Posterior vena cava (tissue), 2 donors: Measurements from ENCODE around the gene ZNF275. TPM values are rescaled to one million over a fixed set of nuclear protein-coding genes. Genes with fewer than 3 reads are reported as not detected.

Experiments
- DNase-seq: peaks from one replicate; pipeline ENCODE4 v3.0.0-alpha.2; 2020; ENCODE audit warnings: low spot score
- intact Hi-C, 2 donors: fragments of 100-400 bp; cut with DNase I; formaldehyde crosslinking; loops; one replicate each; pipeline versions ENCODE4 v1.14.1 to v1.14.2; 2022 to 2023
- total RNA-seq, 2 donors: library from RNA; stranded (reverse); fragmentation: NEBNext Ultra II Directional; extraction: Animal tissue kit (Norgen Biotek cat#: 25700); gene quantifications; one replicate each; pipeline ENCODE4 v1.2.1, GENCODE V29; 2021
- donor health status: DM: yes; HTN: yes; CAD: no.
- donor health status: DM: yes; HTN: yes; CAD: no.

Gene ZNF275
- total RNA-seq, 2 donors from 2014 or later, result 9.9 to 10.8 TPM

GRCh38 chrX:153349952-153350351 lies 16.0 kb downstream of the ZNF275 start:
- DNase-seq, result no peak
- intact Hi-C loops, result no loop called here

DNA sequence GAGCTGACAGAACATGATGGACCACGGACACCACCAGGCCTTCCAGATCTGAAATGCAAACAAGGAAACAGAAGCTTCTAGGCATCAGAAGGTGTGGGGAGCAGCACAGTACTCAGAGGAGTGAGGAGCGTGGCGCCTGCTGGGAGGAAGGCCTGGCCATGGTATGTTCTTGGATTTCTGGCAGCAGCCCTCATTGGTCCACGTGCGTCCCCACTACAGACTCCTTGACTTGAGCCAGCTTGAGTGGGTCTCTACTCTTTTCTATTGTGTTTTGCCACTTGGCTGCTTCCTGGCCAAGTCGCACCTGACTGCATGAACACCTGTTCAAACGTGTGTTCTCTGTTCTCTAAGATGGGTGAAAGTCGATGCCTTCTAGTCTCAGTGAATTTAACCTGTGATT lies 18.0 kb downstream of the ZNF275 start:
- intact Hi-C loops, result no loop called here
- no peak for DNase-seq

DNA sequence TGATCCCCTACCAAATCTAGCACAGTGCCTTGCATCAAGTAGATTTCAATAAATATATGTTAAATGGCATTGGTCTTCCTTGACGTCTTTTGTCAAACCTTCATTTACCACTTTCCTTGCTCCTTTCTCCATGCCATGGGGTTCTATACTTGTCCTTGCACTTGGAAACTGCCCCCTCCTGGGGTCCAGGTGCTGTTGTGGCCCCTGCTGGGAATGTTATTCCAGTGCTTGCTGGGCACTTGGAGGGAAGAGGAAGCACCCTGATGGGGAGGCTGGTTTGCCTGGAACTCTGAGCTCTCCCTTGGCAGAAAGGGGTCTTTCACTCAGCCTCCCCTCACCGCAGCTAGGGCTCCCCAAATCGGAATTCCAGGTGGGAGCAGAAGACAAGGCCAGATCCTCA lies 18.9 kb downstream of the ZNF275 start:
- intact Hi-C loops, result no loop called here
- DNase-seq, result no peak

- intact Hi-C loops, result no loop called here
- DNase-seq, result no peak
Observed at GRCh38 chrX:153353416-153353815, 19.5 kb downstream of the ZNF275 start.

DNA sequence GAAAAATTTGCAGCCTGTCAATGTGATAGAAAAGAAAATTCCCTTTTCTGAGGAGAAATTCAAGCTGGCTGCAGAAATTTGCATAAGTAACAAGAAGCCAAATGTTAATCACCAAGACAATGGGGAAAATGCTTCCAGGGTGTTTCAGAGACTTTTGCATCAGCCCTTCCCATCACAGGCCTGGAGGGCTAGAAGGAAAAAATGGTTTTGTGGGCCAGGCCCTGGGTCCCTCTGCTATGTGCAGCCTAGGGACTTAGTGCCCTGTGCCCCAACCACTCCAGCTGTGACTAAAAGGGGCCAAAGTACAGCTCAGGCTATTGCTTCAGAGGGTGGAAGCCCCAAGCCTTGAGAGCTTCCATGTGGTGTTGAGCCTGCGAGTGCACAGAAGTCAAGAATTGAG lies 23.9 kb downstream of the ZNF275 start:
- no peak for DNase-seq
- intact Hi-C loops, result no loop called here

GRCh38 chrX:153361781-153362397 lies 27.9 kb downstream of the ZNF275 start:
- DNase-seq, result no peak

GRCh38 chrX:153365670-153366069 lies 31.7 kb downstream of the ZNF275 start:
- no peak for DNase-seq
- intact Hi-C loops, result no loop called here

More at GRCh38 chrX:153361781-153362397, 27.9 kb downstream of the ZNF275 start:
- intact Hi-C loops, result no loop called here

DNA sequence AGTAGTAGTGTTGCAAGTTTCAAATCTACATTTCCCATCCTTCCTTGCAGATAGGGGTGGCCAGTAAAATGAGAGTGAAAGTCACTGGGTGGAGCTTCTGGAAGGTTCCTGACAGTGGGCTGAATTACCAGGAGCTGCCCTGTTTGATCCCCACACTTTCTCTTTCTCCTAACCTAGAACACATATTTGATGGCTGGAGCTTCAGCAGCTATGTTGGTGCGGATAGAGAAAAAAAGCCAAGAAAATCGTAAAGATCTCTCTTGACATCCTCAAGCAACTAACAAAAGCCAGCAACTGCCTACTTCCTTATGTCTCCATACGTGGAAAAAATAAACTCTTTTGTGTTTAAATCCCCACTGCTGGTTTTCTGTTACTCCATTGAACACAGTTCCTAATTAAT lies 32.2 kb downstream of the ZNF275 start:
- intact Hi-C loops, result no loop called here
- DNase-seq, result no peak

DNA sequence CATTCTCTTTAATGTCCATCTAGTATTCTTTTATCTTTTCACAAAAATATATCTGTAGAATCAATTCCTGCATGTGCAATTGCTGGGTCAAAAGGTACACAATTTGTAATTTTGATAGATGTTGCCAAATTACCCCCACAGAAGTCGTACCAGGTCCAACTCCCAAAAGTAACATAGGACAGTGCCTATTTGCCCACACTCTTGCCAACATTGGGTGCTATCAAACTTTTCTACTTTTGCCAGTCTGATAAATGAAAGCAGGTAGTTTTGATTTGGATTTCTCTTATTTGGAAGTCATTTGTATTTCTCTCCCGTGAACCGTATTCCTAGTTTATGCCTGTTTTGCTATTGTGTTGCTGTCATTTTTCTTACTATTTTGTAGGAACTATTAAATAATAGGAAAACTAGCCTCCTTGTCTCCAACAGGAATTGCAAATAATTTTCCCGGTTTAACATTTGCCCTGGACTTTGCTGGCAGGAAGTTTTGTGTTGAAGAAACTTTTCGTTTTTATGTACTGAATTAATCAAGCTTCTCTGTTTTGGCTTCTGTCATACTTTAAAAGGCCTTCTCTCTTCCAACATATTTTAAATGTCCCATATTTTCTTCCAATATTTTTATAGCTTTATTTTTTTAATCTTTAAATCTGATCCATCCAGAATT lies 33.1 kb downstream of the ZNF275 start:
- intact Hi-C loops, result no loop called here
- no peak for DNase-seq

GRCh38 chrX:153370293-153371055 lies 36.5 kb downstream of the ZNF275 start:
- intact Hi-C loops, result no loop called here

DNA sequence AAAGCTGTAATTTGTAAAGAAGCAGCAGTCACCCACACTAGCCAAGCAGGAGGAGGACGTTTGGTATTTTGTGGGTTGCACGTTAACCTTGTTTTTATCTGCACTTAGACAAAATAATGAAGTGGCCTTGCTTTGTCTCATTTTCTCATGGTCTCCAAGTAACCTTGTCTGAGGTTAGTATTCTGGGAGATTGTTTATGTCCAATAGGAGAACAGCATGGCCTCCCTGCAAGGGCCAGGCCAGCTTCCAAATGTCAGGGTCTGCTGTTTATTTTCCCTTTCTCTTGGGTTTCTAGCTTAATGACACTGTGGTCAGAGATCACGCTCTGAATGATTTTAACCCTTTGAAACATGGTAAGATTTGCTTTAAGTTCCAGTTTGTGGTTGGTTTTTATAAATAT lies 37.3 kb downstream of the ZNF275 start:
- DNase-seq, result no peak
- intact Hi-C loops, result no loop called here

More at GRCh38 chrX:153370293-153371055, 36.5 kb downstream of the ZNF275 start:
- no peak for DNase-seq

DNA sequence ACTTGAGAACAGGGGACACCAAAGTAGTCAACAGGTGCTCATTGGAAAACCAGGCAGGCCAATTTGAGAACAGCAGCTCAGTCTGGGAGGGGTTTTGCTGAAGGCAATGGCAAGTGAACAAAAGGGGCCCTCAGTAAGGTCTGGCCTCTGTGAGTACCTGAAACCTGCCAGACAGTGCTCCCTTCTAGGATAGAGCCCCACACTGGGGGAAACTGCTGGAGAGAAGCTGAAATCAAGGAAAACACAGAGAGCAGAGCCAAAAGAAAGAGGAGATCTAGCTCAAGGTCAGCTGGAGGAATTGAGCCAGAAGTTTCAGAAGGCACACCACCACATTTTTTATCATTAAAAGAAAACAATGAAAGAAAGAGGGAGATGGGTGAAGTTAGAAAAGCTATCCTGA lies 39.0 kb downstream of the ZNF275 start:
- intact Hi-C loops, result no loop called here

DNA sequence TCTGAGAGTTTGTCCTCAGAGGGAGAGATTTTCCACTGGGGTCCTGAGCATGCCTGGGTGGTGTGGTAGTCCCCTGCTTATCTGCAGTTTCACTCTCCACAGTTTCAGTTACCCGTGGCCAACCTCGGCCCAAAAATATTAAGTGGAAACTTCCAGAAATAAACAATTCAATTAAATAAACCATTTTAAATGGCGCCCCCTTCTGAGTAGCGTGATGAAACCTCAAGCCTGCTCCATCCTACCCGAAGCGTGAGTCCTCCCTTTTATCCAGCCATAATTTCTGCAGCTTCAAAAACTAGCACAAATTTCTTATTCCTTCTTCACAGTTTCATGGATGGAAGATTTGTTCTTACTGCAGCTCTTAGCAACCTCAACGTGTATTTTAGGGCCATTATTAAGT lies 40.5 kb downstream of the ZNF275 start:
- no peak for DNase-seq
- intact Hi-C loops, result no loop called here

More for the DNA sequence above, 39.0 kb downstream of the ZNF275 start:
- no peak for DNase-seq

DNA sequence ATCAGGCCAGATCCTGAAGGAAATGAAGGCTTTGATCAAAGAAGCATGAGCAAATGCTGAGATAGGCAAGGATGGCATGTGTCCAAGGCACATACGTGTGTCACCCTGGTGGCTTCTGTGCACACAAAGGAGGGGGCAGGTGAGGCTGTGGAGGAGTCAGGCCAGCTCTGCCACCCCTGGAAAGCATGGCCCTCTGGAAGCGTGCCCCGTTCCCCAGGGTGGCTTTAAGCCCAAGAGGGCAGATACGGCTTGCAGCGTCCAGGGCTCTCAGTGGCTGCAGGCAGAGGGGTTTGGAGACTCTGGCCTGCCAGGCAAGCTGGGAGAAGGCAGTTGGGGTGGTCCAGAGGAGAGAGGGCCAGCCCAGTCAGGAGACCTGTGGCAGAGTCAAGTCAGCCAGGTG lies 41.6 kb downstream of the ZNF275 start:
- intact Hi-C loops, result no loop called here
- DNase-seq, result no peak

DNA sequence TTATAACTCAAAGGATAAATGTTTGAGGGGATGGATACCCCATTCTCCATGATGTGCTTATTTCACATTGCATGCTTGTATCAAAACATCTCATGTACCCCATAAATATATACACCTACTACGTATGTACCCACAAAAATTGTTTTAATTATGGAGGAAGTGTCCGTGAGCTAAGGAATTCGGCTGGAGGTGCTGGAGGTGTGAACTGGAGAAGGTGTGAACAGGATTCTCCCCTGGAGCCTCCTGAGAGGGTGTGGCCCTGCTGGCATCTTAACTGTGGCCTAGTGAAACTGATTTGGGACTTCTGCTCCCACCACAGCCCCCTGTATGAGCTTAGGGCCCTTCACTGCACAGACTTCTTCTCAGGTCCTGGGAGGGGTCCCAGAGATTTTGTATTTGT lies 43.8 kb downstream of the ZNF275 start:
- no peak for DNase-seq
- intact Hi-C loops, result no loop called here

GRCh38 chrX:153378607-153379006 lies 44.7 kb downstream of the ZNF275 start:
- intact Hi-C loops, result no loop called here
- DNase-seq, result no peak

DNA sequence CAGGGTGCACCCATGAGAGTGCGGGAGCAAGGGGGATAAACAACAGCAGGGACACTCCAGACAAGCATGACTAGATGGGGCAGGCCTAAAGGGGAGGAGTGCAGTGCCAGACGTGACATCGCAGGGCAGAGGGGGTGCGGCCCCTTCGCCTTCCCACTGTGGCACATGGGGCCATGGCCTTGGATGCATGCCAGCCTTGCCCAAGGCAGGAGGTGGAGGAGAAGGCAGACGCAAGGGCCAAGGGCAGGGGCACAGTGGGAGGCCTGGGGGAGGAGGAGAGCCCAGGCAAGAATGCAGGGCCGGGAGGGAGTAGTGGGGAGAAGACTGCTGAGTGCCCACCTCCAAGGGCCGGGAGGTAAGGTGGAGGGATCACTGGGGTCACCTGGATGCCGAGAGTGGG lies 45.6 kb downstream of the ZNF275 start:
- intact Hi-C loops, result no loop called here

DNA sequence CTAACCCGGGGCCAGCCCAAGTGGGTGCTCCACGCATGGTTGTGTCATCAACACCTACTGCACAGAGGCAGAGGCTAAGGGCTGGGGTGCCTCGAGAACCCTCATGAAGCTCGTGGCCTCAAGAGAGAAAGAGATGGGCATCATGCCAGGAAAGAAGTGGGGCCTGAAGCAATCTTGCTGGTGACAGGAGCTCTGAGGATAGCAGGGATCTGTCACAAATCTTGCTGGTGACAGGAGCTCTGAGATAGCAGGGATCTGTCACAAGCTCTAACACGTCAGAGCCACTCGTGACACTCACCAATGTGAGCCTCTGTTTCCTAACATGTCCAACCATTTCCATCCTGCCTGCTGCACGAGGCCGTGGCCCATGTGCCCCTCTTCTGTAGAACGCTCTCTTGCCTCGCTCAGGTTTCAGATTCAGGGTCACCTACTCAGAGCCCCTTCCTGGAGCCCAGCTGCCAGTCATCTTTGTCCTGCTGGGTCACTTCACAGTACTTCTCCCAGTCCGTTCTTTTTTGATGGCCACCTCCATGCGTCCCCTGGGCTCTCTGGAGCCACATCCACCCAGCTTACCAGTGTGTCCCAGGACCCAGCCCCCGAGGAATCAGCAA lies 46.1 kb downstream of the ZNF275 start:
- DNase-seq, result no peak
- intact Hi-C loops, result loop anchor here in 1 of 2 donors (5.0 kb wide), 1 partner anchor 313 kb away; no protein-coding TSS in a partner anchor

More for the DNA sequence above, 45.6 kb downstream of the ZNF275 start:
- peak; percentile 77 for DNase-seq

DNA sequence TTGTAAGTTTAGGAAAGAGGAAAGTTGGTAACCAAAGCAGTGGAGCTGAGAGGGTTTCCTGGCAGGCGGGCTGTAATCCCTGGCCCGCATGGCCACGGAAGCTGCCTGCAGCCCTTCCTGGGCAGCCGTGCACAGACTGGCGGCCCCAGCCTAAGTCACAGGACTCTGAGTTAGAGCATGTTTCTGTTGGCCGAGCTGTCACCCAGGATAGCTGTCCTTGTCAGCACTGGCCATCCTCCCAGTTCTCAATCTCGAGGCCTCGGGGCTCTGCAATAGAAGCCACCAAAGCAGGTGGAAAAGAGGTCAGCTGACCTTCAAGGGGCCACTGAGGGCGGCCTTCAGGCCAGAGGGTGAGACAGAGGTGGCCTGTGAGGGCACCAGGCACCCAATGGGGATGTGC lies 46.7 kb downstream of the ZNF275 start:
- intact Hi-C loops, result loop anchor here in 1 of 2 donors (5.0 kb wide), 1 partner anchor 313 kb away; no protein-coding TSS in a partner anchor
- peak; percentile 77 for DNase-seq
